Testis (tissue), 3 donors: ENCODE results near the gene MROH8. TPM values are rescaled to one million over a fixed set of nuclear protein-coding genes. Genes with fewer than 3 reads are reported as not detected.
A peak's percentile ranks its signal among the peaks of the same experiment; 100 is the strongest.

Experiments
- DNase-seq: peaks from one replicate; pipeline ENCODE4 v3.0.0-alpha.2; 2019
- H3K27ac ChIP-seq, 2 donors: fragments of 200-600 bp; sonication (generic); one replicate each; pipeline ENCODE4 v1.5.1; 2019
- H3K27me3 ChIP-seq: fragments of 200-600 bp; sonication (generic); one replicate; pipeline ENCODE4 v1.5.1; 2019
- H3K36me3 ChIP-seq: fragments of 200-600 bp; sonication (generic); one replicate; pipeline ENCODE4 v1.5.1; 2017; ENCODE audit warnings: low read depth; ENCODE audit errors: missing control alignments
- H3K4me1 ChIP-seq: fragments of 200-600 bp; sonication (generic); one replicate; pipeline ENCODE4 v1.5.1; 2019
- H3K4me3 ChIP-seq, 2 donors: fragments of 200-600 bp; sonication (generic); one replicate each; pipeline ENCODE4 v1.5.1; 2017 to 2019
- H3K9me3 ChIP-seq: fragments of 200-600 bp; sonication (generic); one replicate; pipeline ENCODE4 v1.5.1; 2017
- CTCF ChIP-seq, 3 experiments: fragments of 450-650 bp in 2 of 3; fragments of 200-600 bp in 1 of 3; sonication (generic) in 1 of 3; IDR thresholded peaks; one replicate each; pipeline ENCODE4 v1.5.1; 2016 to 2019; ENCODE audit warnings: antibody characterized with exemption in 3 of 3, mild to moderate bottlenecking in 2 of 3, moderate library complexity in 1 of 3
- POLR2A ChIP-seq: fragments of 450-650 bp; IDR thresholded peaks from one replicate; pipeline ENCODE4 v1.6.1; 2017; ENCODE audit warnings: antibody characterized with exemption, mild to moderate bottlenecking, moderate library complexity
- WGBS, 2 donors: methylation state at CpG; one replicate each; pipeline ENCODE4 v1.1.5; 2018; 5-methylcytosine and 5-hydroxymethylcytosine counted together
- intact Hi-C: fragments of 100-400 bp; cut with DNase I; formaldehyde crosslinking; loops from one replicate; pipeline ENCODE4 v1.15.1; 2023; ENCODE audit warnings: low total_unique reads
- polyA plus RNA-seq: library from polyadenylated mRNA; stranded (reverse); fragments of 350-450 nt; fragmentation: Illumina TruSeq; extraction: RNeasy Lipid Tissue Mini Kit (QIAGEN cat#74804); gene quantifications from one replicate; pipeline ENCODE4 v1.2.3, GENCODE V29; 2014; ENCODE audit warnings: low read depth, low replicate concordance; ENCODE audit not compliant: insufficient read depth
- total RNA-seq, 2 donors: library from RNA; depleted of rRNA; stranded (reverse); fragments of >200 nt; gene quantifications; one replicate each; pipeline ENCODE4 v1.2.3, GENCODE V29; 2016

MROH8 gene
- total and polyA plus RNA-seq, 3 donors from 2014 or later = 36.6 to 93.8 (median 43.5) TPM

- no peaks in the 10 kb centered on the region for H3K9me3 ChIP-seq
- no peak overlapping the region for H3K27ac ChIP-seq
- no peak overlapping the region for H3K4me3 ChIP-seq
- WGBS, 2 donors = 71 to 72% methylated on average over 4 of the region's 4 CpGs
- H3K27me3 ChIP-seq = no peaks in the 10 kb centered on the region
- no peaks in the 10 kb centered on the region for H3K36me3 ChIP-seq
- no peak for DNase-seq
- intact Hi-C loops = no loop called here
- H3K4me1 ChIP-seq = peaks cover 19% of the 10 kb centered on the region
- no peak for TF ChIP-seq POLR2A
- no peak for TF ChIP-seq CTCF (IDR thresholded peaks at IDR 0.05)
Measured at GRCh38 chr20:37218976-37219375, 39.6 kb upstream of the MROH8 start.

GRCh38 chr20:37218441-37218840, 39.1 kb upstream of the MROH8 start:
- 97 to 100% methylated on average over 4 of the region's 4 CpGs for WGBS, 2 donors
- no peak overlapping the region for H3K4me3 ChIP-seq
- DNase-seq = no peak
- intact Hi-C loops = no loop called here
- H3K4me1 ChIP-seq = peaks cover 19% of the 10 kb centered on the region
- no peaks in the 10 kb centered on the region for H3K36me3 ChIP-seq
- no peak overlapping the region for H3K27ac ChIP-seq
- H3K9me3 ChIP-seq = no peaks in the 10 kb centered on the region
- TF ChIP-seq POLR2A (no peak), CTCF (IDR thresholded peaks at IDR 0.05) (no peak)
- H3K27me3 ChIP-seq = no peaks in the 10 kb centered on the region

- peaks cover 3% of the 10 kb centered on the region for H3K4me1 ChIP-seq
- 71 to 81% methylated on average over 6 of the region's 6 CpGs for WGBS, 2 donors
- no peak for DNase-seq
- intact Hi-C loops = no loop called here
- H3K27me3 ChIP-seq = no peaks in the 10 kb centered on the region
- H3K4me3 ChIP-seq = no peak overlapping the region
- no peak overlapping the region for H3K27ac ChIP-seq
- no peaks in the 10 kb centered on the region for H3K36me3 ChIP-seq
- TF ChIP-seq CTCF (IDR thresholded peaks at IDR 0.05) (no peak), POLR2A (no peak)
- H3K9me3 ChIP-seq = no peaks in the 10 kb centered on the region
Measured at GRCh38 chr20:37209661-37210314, 30.4 kb upstream of the MROH8 start.

- no peaks in the 10 kb centered on the region for H3K36me3 ChIP-seq
- TF ChIP-seq POLR2A = no peak
- TF ChIP-seq CTCF (IDR thresholded peaks at IDR 0.05) = no peak
- DNase-seq = no peak
- H3K27me3 ChIP-seq = no peaks in the 10 kb centered on the region
- intact Hi-C loops = no loop called here
- no peak overlapping the region for H3K27ac ChIP-seq
- 96 to 99% methylated on average over 3 of the region's 3 CpGs for WGBS, 2 donors
- H3K4me3 ChIP-seq = no peak overlapping the region
- H3K4me1 ChIP-seq = peaks cover 3% of the 10 kb centered on the region
- no peaks in the 10 kb centered on the region for H3K9me3 ChIP-seq
Measured at GRCh38 chr20:37209193-37209592, 29.8 kb upstream of the MROH8 start.

GRCh38 chr20:37207171-37207570, 27.8 kb upstream of the MROH8 start:
- Histone ChIP-seq H3K9me3 (no peaks in the 10 kb centered on the region), H3K27me3 (no peaks in the 10 kb centered on the region), H3K27ac (no peak overlapping the region), H3K36me3 (no peaks in the 10 kb centered on the region), H3K4me3 (no peak overlapping the region), H3K4me1 (peaks cover 3% of the 10 kb centered on the region)
- peak; percentile 51 for DNase-seq
- 66 to 77% methylated on average over 11 of the region's 11 CpGs for WGBS, 2 donors
- TF ChIP-seq POLR2A = no peak
- no peak for TF ChIP-seq CTCF (IDR thresholded peaks at IDR 0.05)
- intact Hi-C loops = no loop called here
